Left renal cortex interstitium (tissue), 4 donors: ENCODE results near the gene PAM16. TPM values are rescaled to one million over a fixed set of nuclear protein-coding genes. Genes with fewer than 3 reads are reported as not detected.

Experiments
- DNase-seq, 4 donors: peaks; one replicate each; pipeline ENCODE4 v3.0.0-alpha.2; 2013; ENCODE audit warnings: low read depth in 4 of 4, low spot score in 2 of 4, missing footprints in 1 of 4
- polyA plus RNA-seq, 4 donors: library from polyadenylated mRNA; unstranded; fragments of 120-200 nt; gene quantifications; one replicate each; pipeline ENCODE4 v1.2.1, GENCODE V29; 2013; ENCODE audit not compliant: insufficient read length in 4 of 4

The PAM16 gene
- polyA plus RNA-seq, 4 donors = 16.7 to 34.2 (median 30.6) TPM

DNA sequence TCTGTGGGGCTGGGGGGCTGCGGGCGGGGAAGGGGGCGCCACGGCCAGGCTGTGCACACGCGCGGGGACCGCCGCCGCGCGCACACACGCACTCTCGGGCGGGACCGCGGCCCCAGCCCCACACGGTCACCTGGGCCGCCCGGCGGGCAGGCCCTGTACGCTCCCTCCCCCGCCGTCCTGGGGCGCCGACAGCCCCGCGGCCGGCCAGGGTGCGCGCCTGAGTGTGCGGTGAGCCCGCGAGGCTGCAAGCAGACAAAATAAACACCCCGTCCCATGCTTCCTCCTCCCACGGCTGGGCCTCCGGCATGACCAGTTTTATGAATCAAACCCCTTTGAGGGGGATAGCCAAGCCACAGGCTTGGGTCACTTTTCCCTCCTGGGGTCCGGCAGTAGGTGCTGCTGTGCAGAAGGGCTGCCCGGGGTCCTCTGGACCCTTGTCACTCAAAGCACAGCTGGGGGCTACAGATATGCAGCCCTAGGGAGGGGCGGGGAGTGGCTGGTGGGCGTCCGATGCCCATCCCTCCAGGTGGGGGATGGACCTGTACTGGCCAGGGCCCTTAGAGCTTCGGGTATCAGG, 21.0 kb upstream of the PAM16 start:
- DNase-seq = no peak

DNA sequence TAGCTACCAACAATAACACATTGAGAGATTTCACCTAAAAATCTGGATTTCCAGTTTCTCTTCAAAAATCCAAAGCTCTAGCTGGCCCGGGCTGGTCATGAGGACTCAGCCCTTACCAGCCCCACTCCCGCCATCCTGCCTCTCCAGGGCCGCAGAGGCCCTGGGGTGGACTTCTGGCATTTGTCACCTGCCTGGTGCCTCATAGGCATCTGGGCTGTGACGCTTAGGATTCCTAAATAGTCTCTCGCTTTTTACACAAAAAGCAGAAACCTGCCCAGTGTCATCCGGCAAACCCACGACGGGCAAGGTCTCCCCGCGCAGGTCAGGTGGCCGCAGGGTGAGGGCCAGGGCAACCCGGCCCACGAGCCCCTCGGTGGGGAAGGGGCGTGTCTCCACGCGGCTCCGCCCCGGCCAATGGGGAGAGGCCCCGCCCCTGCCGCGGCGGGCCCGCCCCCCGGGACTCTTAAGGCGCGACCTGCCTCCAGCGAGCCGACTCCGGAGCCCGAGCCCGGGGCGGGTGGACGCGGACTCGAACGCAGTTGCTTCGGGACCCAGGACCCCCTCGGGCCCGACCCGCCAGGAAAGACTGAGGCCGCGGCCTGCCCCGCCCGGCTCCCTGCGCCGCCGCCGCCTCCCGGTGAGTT, 20.4 kb upstream of the PAM16 start, which contains the start of gene VASN:
Gene VASN (plus strand): TSS at position 492 of the 644 bp plus-strand sequence. CDS start 9,030 bp downstream, outside the sequence.
- DNase-seq = no peak

DNA sequence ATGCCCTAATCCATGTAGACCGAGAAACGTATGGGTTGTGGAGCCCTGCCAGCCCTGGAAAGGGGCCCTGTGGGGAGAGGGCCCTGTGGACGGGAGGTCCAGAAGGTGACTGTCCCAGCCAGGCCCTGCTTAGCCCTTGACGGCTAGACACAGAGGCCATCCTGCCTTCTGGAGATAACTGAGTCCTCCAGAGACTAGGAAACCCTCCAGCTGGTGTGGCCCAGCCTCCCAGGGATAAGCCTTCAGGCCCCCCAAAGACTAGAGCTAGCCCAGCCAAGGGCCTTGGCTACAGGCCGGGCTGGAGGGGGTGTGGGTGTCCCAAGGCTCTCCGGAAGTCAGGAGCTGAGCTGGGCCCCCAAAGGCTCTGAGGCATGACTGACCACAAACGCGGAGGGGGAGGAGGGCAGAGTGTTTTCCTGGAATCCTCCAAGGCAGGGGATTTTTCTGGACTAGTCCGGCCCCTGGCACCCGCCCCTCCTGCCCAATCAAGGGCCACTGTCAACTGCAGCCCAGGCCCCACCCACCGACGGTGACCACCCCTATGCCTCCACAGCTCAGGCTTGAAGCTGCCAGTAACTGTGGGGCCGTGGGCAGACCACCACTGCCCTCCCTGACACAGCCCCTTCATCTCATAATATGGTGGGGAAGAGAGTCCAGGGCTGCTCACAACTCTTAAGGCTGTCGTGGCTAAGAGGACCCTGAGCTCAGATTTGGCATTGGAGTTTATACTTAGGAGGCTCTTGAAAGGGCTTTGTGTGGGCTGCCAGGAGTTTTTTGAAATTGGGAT, 19.6 kb upstream of the PAM16 start:
- DNase-seq = no peak

DNA sequence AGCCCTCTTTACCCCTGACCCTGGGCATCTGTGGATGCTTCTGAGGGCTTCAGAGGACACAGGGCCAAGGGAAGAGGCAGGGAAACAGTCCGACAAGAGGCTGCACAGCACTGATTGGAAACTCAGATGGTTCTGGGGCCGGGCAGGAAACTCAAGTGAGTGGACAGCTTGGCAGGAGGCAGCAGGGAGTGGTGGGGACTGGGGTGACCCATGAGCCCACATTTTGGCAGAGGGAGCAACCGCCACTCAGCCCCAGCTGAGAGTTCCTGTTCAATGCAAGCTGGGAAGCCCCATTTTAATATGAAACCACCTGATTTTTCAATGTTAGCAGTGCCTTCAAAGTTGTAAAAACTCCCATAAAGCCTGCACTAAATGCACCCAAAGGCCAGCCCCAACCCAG, 19.0 kb upstream of the PAM16 start:
- DNase-seq = no peak

DNA sequence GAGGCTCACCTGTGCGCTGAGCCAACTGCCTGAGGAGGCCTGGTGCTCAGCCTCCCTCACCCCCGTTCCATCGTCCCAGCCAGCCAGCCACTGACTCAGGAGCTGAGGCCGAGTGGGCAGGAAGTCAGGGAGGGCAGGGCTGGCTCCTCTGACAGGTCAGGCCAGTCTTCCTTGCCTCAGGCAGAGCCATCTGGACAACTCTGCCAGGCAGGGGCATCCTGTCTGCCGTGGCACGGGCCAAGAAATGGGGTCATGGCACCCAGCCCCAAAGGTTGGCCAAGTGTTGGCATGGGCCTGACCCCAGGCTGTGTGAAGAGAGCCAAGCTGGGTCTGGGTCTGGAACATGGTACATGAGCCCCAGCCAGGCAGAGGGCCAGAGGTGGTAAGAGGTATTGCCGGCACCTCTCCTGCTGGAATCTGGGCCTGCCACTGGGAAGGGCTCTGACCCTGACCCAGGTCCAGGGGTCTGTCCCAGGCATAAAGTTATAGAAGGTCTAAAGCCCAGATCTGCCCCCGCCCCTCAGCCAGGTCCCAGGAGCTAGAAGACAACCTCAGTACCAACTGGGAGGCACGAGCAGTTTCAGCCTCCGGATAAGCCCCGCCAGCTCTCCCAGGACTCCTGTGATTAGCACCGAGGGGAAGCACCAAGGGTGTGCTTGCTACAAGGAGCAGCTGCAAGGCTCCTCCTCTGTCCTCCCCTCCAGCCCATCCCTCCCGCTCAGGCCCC, 18.0 kb upstream of the PAM16 start:
- no peak for DNase-seq

DNA sequence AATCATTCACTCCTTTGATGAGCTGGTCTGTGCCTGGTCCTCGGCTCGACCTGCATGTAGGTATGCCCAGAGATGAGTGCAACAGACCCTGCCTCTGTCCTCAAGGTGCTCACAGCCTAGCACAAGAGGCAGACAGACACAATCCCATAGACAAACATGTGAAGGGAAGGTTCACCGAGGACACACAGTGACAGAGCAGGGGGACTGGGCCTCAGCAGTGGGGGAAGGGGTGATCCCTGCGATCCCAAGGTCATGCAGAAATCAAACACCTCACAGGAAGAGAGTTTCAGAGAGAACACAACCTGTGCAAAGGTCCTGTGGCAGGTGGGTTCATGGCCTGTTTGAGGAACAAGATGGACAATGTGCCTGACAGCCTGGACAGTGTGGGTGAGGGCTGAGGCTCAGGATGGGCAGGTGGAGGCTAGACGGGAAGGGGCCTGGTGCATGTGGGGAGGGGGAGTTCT, 16.3 kb upstream of the PAM16 start:
- no peak for DNase-seq

DNA sequence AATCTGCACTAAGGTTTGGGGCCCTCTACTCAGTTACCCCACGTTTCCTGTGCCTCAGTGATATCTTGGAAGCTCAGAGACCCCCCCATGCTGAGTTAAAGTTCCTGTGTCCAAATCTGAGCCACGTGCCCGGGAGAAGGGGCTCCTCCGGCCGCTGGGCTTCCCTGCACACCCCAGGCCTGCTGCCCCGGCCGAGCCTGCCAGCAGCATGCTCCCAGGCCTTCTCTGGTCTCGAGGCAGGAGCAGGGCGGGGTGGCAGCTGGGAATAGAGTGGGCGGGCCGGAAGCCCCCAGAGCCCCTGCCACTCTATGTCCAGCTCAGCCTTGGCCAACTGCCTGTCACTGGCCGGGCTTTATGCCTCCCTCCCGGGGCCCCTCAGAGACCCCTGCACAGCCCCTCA, 14.9 kb upstream of the PAM16 start:
- DNase-seq = no peak

DNA sequence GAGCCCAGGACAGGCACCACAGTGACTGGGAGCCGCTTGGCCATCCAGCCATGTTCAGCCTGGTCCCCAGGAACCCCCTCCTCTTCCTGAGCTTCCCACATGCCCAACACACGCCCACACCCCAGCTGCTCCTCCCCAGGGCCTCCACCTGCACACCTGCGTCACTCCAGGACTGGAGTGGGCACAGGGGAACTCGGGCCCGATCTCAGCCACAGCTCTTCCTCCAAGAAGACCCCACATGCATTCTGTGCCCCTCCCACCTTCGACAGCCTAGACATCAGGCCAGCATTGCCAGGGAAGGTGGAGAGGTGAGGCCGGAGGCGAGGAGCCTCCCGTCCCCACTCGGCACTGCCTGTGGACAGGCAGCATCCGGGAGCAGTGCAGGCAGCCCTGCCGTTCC, 14.5 kb upstream of the PAM16 start:
- no peak for DNase-seq

DNA sequence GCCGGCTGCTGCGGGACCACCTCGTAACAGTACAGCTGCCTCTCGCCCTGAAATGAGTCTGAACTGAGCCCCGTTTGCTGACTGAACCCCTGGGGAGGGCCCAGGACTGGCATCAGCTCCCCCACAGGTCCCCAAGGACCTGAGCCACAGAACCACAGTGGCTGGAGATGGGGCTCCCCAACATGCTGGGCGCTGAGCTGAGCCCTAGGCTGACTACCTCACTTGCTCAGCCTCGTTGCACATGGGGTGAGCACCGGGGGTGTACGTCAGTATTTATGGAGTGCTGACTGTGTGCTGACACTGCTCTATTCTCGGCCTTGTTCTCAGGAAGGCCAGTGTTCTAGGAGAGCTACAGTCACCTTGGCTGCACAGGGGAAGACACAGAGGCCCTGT, 13.9 kb upstream of the PAM16 start:
- DNase-seq = no peak

DNA sequence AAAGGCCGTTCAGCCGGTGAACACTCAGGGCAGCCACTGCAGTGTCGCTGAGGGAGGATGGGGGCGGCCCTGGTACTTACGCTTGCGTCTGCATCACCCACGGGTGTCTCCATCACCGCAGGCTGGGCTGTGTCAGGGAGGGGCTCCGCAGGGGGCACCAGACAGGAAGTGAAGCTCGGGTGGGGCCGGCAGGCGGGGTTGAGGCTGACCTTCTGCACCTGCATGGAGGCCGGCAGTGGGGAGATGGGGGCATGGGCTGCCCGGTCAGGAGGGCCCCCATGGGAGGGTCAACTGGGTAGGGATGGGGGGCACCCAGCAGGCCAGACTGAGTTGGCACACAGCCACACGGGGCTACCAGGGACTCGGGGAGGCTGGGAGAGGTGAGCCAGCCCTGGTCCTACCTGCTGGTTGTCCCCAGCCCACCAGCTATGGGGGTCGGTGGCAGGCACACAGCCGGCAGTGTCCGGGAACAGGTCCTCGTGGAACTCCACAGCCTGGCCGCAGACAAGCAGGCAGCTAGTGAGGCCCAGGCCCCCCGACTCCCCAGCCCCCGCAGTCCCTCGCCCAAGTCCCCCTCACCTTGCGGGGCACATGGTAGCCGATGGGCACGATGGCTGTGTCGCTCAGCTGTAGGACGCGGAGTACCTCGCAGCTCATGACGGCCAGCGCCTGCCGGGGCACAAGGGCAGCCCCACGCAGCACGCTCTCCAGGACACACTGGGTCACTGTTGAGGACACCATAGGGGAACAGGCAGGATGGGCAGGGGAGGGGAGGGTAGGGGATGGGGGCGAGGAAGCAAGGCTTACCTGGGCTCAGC, 13.3 kb upstream of the PAM16 start:
- no peak for DNase-seq

DNA sequence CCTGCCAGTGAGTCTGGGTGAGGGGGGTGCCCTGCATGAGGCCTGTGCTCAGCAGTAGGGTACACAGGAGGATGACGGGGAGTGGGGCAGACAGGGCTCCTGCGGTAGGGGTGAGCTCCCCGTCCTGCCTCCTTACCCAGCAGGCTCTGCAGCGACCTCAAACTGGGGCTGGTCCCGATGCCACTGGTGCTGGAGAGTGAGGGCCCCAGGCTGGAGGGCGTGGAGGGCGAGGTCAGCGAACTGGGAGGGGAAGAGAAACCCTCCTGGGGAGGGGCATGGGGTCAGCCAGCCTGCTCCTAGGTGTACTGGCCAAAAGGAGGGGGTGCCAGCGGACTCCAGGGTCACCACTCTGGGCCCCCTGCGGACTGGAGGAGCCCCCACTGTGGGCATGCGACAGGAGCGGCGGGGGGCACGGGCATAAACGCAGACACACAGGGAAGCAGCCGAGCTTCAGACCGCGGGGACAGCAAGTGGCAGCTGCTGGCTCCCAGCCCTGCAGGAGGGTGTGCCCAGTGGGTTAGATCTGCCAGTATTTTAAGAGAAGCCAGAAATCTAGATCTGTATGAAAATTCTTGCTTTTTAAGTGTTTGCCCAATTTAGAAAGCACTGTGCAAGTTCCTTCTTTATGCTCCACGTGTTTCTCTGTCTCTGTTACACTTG, 11.5 kb upstream of the PAM16 start:
- DNase-seq = no peak

DNA sequence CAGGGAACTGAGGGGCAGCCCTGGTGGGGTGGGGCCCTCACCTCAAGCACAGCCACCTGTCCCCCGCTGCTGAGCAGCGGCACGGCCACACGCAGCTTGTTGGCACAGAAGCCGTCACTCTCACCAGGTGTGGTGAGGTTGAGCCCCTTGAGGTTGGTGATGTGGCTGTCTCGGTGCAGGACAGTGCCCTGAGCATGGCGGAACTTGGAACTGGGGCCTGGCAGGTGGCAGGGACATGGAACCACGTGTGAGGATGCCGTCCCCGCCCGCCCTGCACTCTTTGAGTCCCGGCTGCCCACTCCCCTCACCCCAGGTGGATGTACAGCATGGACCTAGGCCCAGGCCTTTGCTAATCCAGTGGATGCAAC, 10.8 kb upstream of the PAM16 start:
- no peak for DNase-seq

DNA sequence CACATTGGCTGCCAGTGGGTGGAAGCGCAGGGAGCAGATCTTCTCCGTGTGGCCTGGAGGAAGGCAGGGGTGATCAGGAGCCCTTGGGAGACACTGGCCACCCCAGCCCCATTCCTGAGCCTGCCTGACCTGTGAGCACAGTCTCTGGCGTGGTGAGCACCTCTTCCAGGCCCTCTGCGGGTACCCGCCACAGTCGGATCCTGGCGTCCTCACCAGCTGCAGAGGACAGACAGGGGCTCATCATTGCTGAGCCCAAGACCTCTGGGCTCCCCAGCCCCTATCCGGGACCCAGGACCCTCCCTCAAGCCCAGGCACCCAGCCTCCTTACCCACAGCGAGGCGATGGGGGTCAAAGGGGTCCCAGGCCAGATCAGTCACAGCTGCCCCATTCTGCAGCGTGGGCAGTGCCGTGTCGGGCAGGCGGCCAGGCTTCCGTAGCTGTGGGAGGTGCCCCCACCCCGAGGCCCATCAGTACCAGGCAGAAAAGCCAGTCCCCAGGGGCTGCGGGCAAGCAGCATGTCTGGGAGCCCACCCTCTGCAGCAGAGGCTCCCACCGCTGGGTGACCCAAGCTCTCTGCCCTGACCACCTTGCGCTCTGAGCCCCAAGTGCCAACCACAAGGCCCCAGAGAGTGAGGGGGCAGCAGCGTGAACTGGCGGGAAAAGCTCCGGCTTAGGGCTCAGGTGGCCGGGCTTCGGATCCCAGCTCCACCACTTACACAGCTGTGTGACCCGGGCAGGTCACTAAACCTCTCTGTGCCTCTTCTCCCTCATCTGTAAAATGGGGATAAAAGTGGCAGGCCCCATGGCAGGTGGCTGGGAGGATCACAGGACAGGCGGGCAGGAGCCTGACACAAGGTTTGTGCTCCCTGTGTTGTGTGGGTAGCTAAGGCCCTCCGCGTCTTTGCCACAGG, 10.2 kb upstream of the PAM16 start:
- no peak for DNase-seq

DNA sequence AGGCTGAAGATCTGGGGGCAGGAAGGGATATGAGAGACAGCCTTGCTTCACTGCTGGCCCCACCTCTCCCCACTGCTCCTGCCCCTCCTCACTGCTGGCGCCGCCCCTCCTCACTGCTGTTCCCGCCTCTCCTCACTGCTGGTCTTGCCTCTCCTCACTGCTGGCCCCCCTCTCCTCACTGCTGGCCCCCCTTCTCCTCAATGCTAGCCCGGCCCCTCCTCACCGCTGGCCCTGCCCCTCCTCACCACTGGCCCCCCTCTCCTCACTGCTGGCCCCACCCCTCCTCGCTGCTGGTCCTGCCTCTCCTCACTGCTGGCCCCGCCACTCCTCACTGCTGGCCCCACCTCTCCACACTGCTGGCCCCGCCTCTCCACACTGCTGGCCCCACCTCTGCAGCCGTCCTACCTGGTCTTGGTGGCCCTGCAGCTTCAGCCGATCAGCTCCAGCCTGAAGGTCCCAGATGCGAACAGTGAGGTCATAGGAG, 9.5 kb upstream of the PAM16 start:
- no peak for DNase-seq

DNA sequence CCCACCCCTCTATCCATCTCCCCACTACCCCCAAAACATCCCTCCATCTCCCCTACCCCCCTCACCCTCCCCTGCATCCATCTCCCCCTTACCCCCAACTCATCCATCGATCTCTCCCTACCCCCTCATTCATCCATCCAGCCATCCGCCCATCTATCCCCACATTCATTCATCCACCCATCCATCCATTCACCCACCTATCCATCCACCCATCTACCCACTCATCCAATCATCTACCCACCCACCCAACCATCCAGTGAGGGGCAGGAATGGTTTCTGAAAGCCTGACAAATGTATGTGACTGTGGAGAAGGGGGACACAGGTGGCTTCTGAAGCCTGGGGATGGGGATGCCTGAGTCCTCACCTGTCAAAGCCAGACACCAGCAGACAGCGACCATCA, 8.8 kb upstream of the PAM16 start:
- DNase-seq = no peak

DNA sequence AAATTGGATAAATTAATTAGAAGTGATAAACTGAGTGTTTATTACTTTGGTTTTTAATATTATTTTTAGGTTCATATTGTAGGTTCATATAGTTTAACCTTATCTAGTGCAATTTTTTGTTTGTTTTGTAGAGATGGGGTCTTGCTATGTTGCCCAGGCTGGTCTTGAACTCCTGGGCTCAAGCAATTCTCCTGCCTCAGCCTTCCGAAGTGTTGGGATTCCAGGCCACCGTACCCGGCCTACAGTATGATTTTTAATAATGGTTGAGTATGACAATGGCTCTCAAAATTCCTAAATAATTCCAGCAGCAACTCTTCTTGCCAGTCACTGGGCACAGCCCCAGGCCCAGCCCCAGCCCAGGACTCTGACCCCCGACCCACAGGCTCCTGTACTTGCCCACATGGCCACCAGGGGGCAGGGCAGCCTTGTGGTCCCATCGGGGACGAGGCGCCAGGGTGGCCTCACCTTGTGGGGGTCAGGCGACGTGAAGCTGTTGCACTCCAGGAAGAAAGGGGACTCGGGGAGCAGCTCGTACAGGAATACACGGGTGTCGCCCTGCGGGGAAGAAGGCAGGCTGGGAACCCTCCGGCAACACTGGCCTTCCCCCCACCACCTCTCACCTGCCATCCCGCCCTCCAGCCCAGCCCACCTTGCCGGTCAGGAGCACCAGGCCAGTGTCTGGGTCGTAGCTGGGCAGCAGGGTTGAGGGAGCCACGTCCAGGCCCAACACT, 7.9 kb upstream of the PAM16 start:
- no peak for DNase-seq

DNA sequence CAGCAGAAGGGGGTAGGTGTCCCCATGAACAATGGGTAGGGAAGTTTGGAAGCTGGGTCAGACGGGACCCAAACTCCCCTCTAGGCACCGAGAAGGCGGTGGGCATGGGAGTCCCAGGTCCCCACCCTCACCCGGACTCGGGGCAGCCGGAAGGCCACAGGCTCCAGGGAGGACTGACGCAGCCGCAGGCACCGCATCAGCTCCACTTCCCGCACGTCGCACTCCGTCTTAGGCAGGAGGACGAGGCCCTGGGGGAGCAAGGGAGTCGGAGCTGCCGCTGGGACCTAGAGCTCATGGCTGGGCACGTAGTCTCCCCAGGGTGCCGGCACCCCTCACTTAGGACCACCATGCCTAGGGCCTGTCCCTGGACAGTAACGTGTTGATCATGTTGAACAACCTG, 7.1 kb upstream of the PAM16 start:
- DNase-seq = no peak

DNA sequence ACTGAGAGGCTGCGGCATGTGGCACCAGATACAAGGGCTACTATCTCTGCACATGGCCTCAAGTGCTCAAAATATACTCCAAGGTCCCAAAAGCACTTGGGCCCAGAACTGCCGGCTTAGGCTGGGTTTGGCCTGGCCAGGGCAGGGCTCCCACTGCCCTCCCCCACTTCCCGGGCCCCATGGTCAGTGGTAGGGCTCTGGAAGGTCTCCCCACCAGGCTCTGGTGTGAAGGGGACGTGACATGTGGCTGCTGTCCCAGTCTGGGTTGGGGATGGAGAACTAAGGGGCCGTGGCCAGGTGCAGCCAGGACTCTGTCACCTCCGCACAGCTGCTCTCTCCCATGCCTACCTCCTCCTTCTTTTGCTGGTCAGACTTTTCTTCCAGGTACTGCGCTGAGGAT, 5.7 kb upstream of the PAM16 start:
- no peak for DNase-seq
